HEK293T (cell line): ENCODE results near the gene RSPH6A.

Source experiments
- BHLHE40 ChIP-seq: fragments of 450-650 bp; IDR thresholded peaks from 2 replicates; pipeline ENCODE4 v1.6.1; 2016; ENCODE audit warnings: mild to moderate bottlenecking, moderate library complexity, borderline replicate concordance
- CTBP1 ChIP-seq: fragments of 450-650 bp; IDR thresholded peaks from 2 replicates; pipeline ENCODE4 v1.6.1; 2016; ENCODE audit warnings: borderline replicate concordance
- ELF4 ChIP-seq: fragments of 450-650 bp; IDR thresholded peaks from 2 replicates; pipeline ENCODE4 v1.6.1; 2017; ENCODE audit warnings: antibody characterized with exemption
- FOXA1 ChIP-seq: fragments of 450-650 bp; IDR thresholded peaks from 2 replicates; pipeline ENCODE4 v1.6.1; 2016; ENCODE audit warnings: mild to moderate bottlenecking
- FOXK2 ChIP-seq: fragments of 450-650 bp; IDR thresholded peaks from 2 replicates; pipeline ENCODE4 v1.6.1; 2016; ENCODE audit warnings: mild to moderate bottlenecking
- FOXM1 ChIP-seq: fragments of 450-650 bp; IDR thresholded peaks from 2 replicates; pipeline ENCODE4 v1.6.1; 2017; ENCODE audit warnings: mild to moderate bottlenecking, borderline replicate concordance
- HDGF ChIP-seq: fragments of 450-650 bp; IDR thresholded peaks from 2 replicates; pipeline ENCODE4 v1.6.1; 2017; ENCODE audit warnings: antibody characterized with exemption, borderline replicate concordance
- LEF1 ChIP-seq: fragments of 450-650 bp; IDR thresholded peaks from 2 replicates; pipeline ENCODE4 v1.6.1; 2017; ENCODE audit warnings: mild to moderate bottlenecking, borderline replicate concordance
- NFRKB ChIP-seq: fragments of 450-650 bp; IDR thresholded peaks from 2 replicates; pipeline ENCODE4 v1.6.1; 2016; ENCODE audit warnings: mild to moderate bottlenecking, moderate library complexity
- SP1 ChIP-seq: fragments of 450-650 bp; IDR thresholded peaks from 2 replicates; pipeline ENCODE4 v1.6.1; 2017
- SUZ12 ChIP-seq: fragments of 450-650 bp; IDR thresholded peaks from 2 replicates; pipeline ENCODE4 v1.6.1; 2016; ENCODE audit warnings: mild to moderate bottlenecking
- TF ChIP-seq, protein P1 (sequence below): fragments of 450-650 bp; IDR thresholded peaks from 2 replicates; pipeline ENCODE4 v1.6.1; 2016

GRCh38 chr19:45781214-45782161, 33.6 kb downstream of the RSPH6A start:
- TF ChIP-seq SP1 (no peak), ELF4 (no peak), BHLHE40 (no peak), SUZ12 (no peak), FOXM1 (no peak), NFRKB (no peak), CTBP1 (no peak), FOXA1 (no peak), FOXK2 (no peak), LEF1 (no peak), HDGF (no peak)
- TF ChIP-seq, protein P1, sequence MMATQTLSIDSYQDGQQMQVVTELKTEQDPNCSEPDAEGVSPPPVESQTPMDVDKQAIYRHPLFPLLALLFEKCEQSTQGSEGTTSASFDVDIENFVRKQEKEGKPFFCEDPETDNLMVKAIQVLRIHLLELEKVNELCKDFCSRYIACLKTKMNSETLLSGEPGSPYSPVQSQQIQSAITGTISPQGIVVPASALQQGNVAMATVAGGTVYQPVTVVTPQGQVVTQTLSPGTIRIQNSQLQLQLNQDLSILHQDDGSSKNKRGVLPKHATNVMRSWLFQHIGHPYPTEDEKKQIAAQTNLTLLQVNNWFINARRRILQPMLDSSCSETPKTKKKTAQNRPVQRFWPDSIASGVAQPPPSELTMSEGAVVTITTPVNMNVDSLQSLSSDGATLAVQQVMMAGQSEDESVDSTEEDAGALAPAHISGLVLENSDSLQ: no peak
